Eye (tissue), 1 donor: ENCODE measurements around the gene PSMA8.
A peak's percentile ranks its signal among the peaks of the same experiment; 100 is the strongest.
"Not testable (repeated sequence)": the region's sequence is repeated elsewhere in the genome, so short reads cannot be mapped to it uniquely, and the experiment has no call there.

Experiments
- DNase-seq: peaks from one replicate; pipeline ENCODE4 v3.0.0-alpha.2; 2015

Gene PSMA8

GRCh38 chr18:26133652-26134051 lies at the start of gene PSMA8:
Gene PSMA8, plus strand, starts transcription at chr18:26133869. Its CDS starts 97 bp downstream, at chr18:26133966.
- peak; percentile 1 for DNase-seq

- no peak for DNase-seq
Measured at GRCh38 chr18:26085056-26085455, 48.6 kb upstream of the PSMA8 start.

- DNase-seq, result no peak
Measured at GRCh38 chr18:26086959-26087358, 46.7 kb upstream of the PSMA8 start.

GRCh38 chr18:26088487-26088886 lies 45.2 kb upstream of the PSMA8 start:
- no peak for DNase-seq

GRCh38 chr18:26089293-26090129 lies 44.2 kb upstream of the PSMA8 start:
- peak; percentile 81 for DNase-seq

GRCh38 chr18:26090130-26091046 lies 43.3 kb upstream of the PSMA8 start, which contains the start of gene SS18:
Gene SS18, minus strand, starts transcription at chr18:26090613. Its CDS starts 44 bp downstream, at chr18:26090569.
- DNase-seq, result peak; percentile 98

GRCh38 chr18:26091047-26091630 lies 42.5 kb upstream of the PSMA8 start:
- no peak for DNase-seq

GRCh38 chr18:26096852-26097251 lies 36.8 kb upstream of the PSMA8 start:
- no peak for DNase-seq

- no peak for DNase-seq
Measured at GRCh38 chr18:26097563-26097962, 36.1 kb upstream of the PSMA8 start.

GRCh38 chr18:26103579-26103978 lies 30.1 kb upstream of the PSMA8 start:
- no peak for DNase-seq

GRCh38 chr18:26104035-26104434 lies 29.6 kb upstream of the PSMA8 start:
- DNase-seq, result no peak

- no peak for DNase-seq
Measured at GRCh38 chr18:26119246-26119645, 14.4 kb upstream of the PSMA8 start.

- no peak for DNase-seq
Measured at GRCh38 chr18:26121476-26121875, 12.2 kb upstream of the PSMA8 start.

GRCh38 chr18:26121994-26122393 lies 11.7 kb upstream of the PSMA8 start:
- not testable (repeated sequence) for DNase-seq

GRCh38 chr18:26127786-26128185 lies 5.9 kb upstream of the PSMA8 start:
- DNase-seq, result no peak

- DNase-seq, result not testable (repeated sequence)
Measured at GRCh38 chr18:26128192-26128591, 5.5 kb upstream of the PSMA8 start.

- no peak for DNase-seq
Measured at GRCh38 chr18:26134107-26134506, 438 bp downstream of the PSMA8 start.

GRCh38 chr18:26135548-26135947 lies 1.9 kb downstream of the PSMA8 start:
- DNase-seq, result no peak

GRCh38 chr18:26157326-26157725 lies 23.7 kb downstream of the PSMA8 start:
- DNase-seq, result no peak

GRCh38 chr18:26159353-26159752 lies 25.7 kb downstream of the PSMA8 start:
- peak; percentile 3 for DNase-seq

GRCh38 chr18:26164571-26164970 lies 30.9 kb downstream of the PSMA8 start:
- DNase-seq, result no peak

GRCh38 chr18:26167592-26167991 lies 33.9 kb downstream of the PSMA8 start:
- not testable (repeated sequence) for DNase-seq

- DNase-seq, result no peak
Measured at GRCh38 chr18:26175481-26175880, 41.8 kb downstream of the PSMA8 start.
